ENCODE data around the gene PTPRR.

- TF ChIP-seq CTCF (IDR thresholded peaks at IDR 0.05) = no peak
- TF ChIP-seq POLR2A (IDR thresholded peaks at IDR 0.05) = no peak
Observed at GRCh38 chr12:70815056-70815455, 105.5 kb downstream of the PTPRR start.
